CD4-positive, alpha-beta T cell (primary cell): ENCODE measurements around the gene PTPRT. TPM values are rescaled to one million over a fixed set of nuclear protein-coding genes. Genes with fewer than 3 reads are reported as not detected.

Experiments
- ATAC-seq: fragments of 200-7000 bp; cut with Tn5 transposase; one replicate; pipeline ENCODE4 v1.10.0; 2022; ENCODE audit warnings: mild to moderate bottlenecking; ENCODE audit not compliant: poor library complexity
- CTCF ChIA-PET: fragments of 350-600 bp; sonication (Branson Sonifier 250); formaldehyde crosslinking; loops from one replicate; lab custom pipeline; 2021; ENCODE audit warnings: antibody characterized with exemption, inconsistent platforms; lab: Charles Lee
- POLR2A ChIA-PET: fragments of 350-600 bp; sonication (Branson Sonifier 250); formaldehyde crosslinking; loops from one replicate; lab custom pipeline; 2021; ENCODE audit warnings: antibody characterized with exemption, inconsistent platforms; lab: Charles Lee
- DNase-seq, 14 experiments: peaks; one replicate each; pipeline ENCODE4 v3.0.0-alpha.2; 2013 to 2020; ENCODE audit warnings: mixed read lengths in 2 of 14
- H3K27ac ChIP-seq, 2 donors: one replicate each; pipeline versions ENCODE4 v1.5.1 to v1.7.0; 2013; ENCODE audit warnings: low read length in 2 of 2, low read depth in 1 of 2, mild to moderate bottlenecking in 1 of 2
- H3K27me3 ChIP-seq, 2 experiments: 1 replicate in 1 of 2; 2 replicates in 1 of 2; pipeline versions ENCODE4 v1.6.1 to v1.7.0; 2013; ENCODE audit warnings: low read length in 2 of 2, control low read depth in 1 of 2, mild to moderate bottlenecking in 1 of 2, moderate library complexity in 1 of 2; ENCODE audit not compliant: insufficient read depth in 2 of 2, control insufficient read depth in 1 of 2
- H3K36me3 ChIP-seq: one replicate; pipeline ENCODE4 v1.6.1; 2013; ENCODE audit warnings: low read length, control low read depth; ENCODE audit not compliant: insufficient read depth
- H3K4me1 ChIP-seq: one replicate; pipeline ENCODE4 v1.6.1; 2013; ENCODE audit warnings: low read length, control low read depth; ENCODE audit not compliant: insufficient read depth
- H3K4me3 ChIP-seq: one replicate; pipeline ENCODE4 v1.5.1; 2013; ENCODE audit warnings: mild to moderate bottlenecking, low read length, moderate library complexity
- H3K9me3 ChIP-seq, 2 experiments: 1 replicate in 1 of 2; 2 replicates in 1 of 2; pipeline versions ENCODE4 v1.6.1 to v1.7.0; 2013; ENCODE audit warnings: low read length in 2 of 2, mild to moderate bottlenecking in 2 of 2, control low read depth in 1 of 2, moderate library complexity in 1 of 2; ENCODE audit not compliant: control insufficient read depth in 1 of 2, insufficient read depth in 1 of 2
- H3K27ac Mint-ChIP-seq: one replicate; pipeline ENCODE4 v1.8.0; 2020; ENCODE audit warnings: mixed read lengths
- H3K27me3 Mint-ChIP-seq: one replicate; pipeline ENCODE4 v1.8.0; 2021; ENCODE audit warnings: mixed read lengths
- H3K36me3 Mint-ChIP-seq: one replicate; pipeline ENCODE4 v1.8.0; 2021; ENCODE audit warnings: low read depth, mixed read lengths
- H3K4me1 Mint-ChIP-seq: one replicate; pipeline ENCODE4 v1.8.0; 2021; ENCODE audit warnings: low read depth, mixed read lengths
- H3K4me3 Mint-ChIP-seq: one replicate; pipeline ENCODE4 v1.8.0; 2020; ENCODE audit warnings: mild to moderate bottlenecking, mixed read lengths
- H3K9me3 Mint-ChIP-seq: one replicate; pipeline ENCODE4 v1.8.0; 2020; ENCODE audit warnings: mixed read lengths
- CTCF ChIP-seq: fragments of 200-600 bp; IDR thresholded peaks from one replicate; pipeline ENCODE4 v1.8.0; 2022; ENCODE audit warnings: antibody characterized with exemption, mild to moderate bottlenecking
- intact Hi-C, 2 experiments: fragments of 100-400 bp; cut with DNase I in 1 of 2; cut with micrococcal nuclease in 1 of 2; formaldehyde crosslinking; loops; one replicate each; pipeline versions ENCODE4 v1.15.1 to v1.9.0; 2023 to 2025; cut with DNase I, micrococcal nuclease
- total RNA-seq, 174 experiments: library from RNA in 2 of 174; stranded (reverse) in 2 of 174; gene quantifications; one replicate each; pipeline ENCODE4 v1.2.3 and lab custom pipeline; 2021 to 2026

PTPRT gene
- total RNA-seq, 2 experiments from 2014 or later = not detected

DNA sequence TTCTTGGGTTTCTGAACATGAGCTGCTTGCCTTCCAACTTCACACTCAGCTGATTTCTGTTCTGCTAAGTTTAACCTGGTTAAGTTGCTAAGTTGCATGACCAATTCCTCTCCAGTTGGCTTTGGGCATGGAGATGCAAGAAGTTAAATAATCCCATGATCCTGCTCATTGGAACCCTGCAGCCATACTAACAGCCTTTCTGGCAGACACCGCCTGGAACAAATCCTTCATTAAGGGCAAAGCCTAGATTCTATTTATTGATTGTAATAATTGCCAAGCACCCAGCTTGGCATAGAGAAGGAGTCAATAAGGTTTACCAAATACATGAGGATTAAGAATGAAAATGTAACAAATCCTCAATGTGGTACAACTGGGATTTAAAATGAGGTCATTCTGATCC lies 829.1 kb downstream of the PTPRT start:
- TF ChIP-seq CTCF = no peak
- no peaks in the 10 kb centered on the region for H3K36me3 ChIP-seq
- ATAC-seq = no peak
- no peaks in the 10 kb centered on the region for H3K27me3 Mint-ChIP-seq
- H3K4me3 Mint-ChIP-seq = no peak overlapping the region
- no peak for DNase-seq
- H3K4me1 Mint-ChIP-seq = no peaks in the 10 kb centered on the region
- H3K27me3 ChIP-seq = no peaks in the 10 kb centered on the region
- H3K9me3 Mint-ChIP-seq = peaks cover 3% of the 10 kb centered on the region
- ChIA-PET CTCF (no interaction called here), POLR2A (no interaction called here)
- no peaks in the 10 kb centered on the region for H3K36me3 Mint-ChIP-seq
- no peaks in the 10 kb centered on the region for H3K4me1 ChIP-seq
- H3K27ac ChIP-seq = no peak overlapping the region
- H3K9me3 ChIP-seq = peaks cover 0 to 8% of the 10 kb centered on the region in 2 experiments
- H3K4me3 ChIP-seq = no peak overlapping the region
- H3K27ac Mint-ChIP-seq = no peak overlapping the region
- intact Hi-C loops = no loop called here

GRCh38 chr20:42359617-42360016 lies 830.1 kb downstream of the PTPRT start:
- Mint-ChIP-seq H3K27ac (no peak overlapping the region), H3K4me3 (no peak overlapping the region), H3K4me1 (no peaks in the 10 kb centered on the region), H3K36me3 (no peaks in the 10 kb centered on the region), H3K9me3 (peaks cover 3% of the 10 kb centered on the region), H3K27me3 (no peaks in the 10 kb centered on the region)
- Histone ChIP-seq H3K27me3 (no peaks in the 10 kb centered on the region), H3K4me3 (no peak overlapping the region), H3K9me3 (peaks cover 0 to 8% of the 10 kb centered on the region in 2 experiments), H3K27ac (no peak overlapping the region), H3K4me1 (no peaks in the 10 kb centered on the region), H3K36me3 (no peaks in the 10 kb centered on the region)
- ChIA-PET CTCF (no interaction called here), POLR2A (no interaction called here)
- DNase-seq (no peak), ATAC-seq (no peak)
- intact Hi-C loops = no loop called here
- TF ChIP-seq CTCF = no peak

DNA sequence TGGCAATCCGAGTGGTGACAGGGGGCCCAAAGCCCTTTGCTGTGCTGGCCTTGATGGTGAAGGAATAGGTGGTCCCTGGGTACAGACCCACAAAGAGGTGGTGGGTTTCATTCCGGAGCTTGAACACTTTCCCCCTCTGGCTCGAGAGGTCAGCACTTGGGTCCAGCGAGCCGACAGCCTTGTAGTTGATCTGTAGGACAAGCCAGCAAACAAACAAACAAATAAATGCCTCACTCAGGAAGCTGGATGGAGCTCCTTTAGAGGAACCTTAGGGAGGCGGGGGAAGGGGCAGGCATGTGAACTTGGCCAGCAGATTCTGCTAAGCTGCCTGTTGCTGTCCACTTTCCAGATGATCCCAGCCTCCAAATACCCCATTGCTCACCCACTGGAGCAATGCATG lies 837.6 kb downstream of the PTPRT start:
- CTCF ChIA-PET = no interaction called here
- H3K9me3 ChIP-seq = no peaks in the 10 kb centered on the region
- no peaks in the 10 kb centered on the region for H3K36me3 ChIP-seq
- intact Hi-C loops = no loop called here
- no peak overlapping the region for H3K27ac Mint-ChIP-seq
- H3K4me3 ChIP-seq = no peak overlapping the region
- TF ChIP-seq CTCF = no peak
- H3K4me1 Mint-ChIP-seq = no peaks in the 10 kb centered on the region
- ATAC-seq (no peak), DNase-seq (no peak)
- no peaks in the 10 kb centered on the region for H3K36me3 Mint-ChIP-seq
- H3K27ac ChIP-seq = no peak overlapping the region
- no peaks in the 10 kb centered on the region for H3K4me1 ChIP-seq
- no peaks in the 10 kb centered on the region for H3K27me3 Mint-ChIP-seq
- H3K9me3 Mint-ChIP-seq = peaks cover 2% of the 10 kb centered on the region
- no peak overlapping the region for H3K4me3 Mint-ChIP-seq
- H3K27me3 ChIP-seq = no peaks in the 10 kb centered on the region
- POLR2A ChIA-PET = no interaction called here
